ACC112 (cell line): ENCODE data around the gene SEPTIN1.
A peak's percentile ranks its signal among the peaks of the same experiment; 100 is the strongest.

Source experiments
- H2AFZ ChIP-seq: fragments of 200-600 bp; sonication (generic); one replicate; pipeline ENCODE4 v1.6.0; 2017; ENCODE audit warnings: antibody characterized with exemption, low read length; ENCODE audit not compliant: unreplicated experiment
- H3K27ac ChIP-seq: fragments of 200-600 bp; sonication (generic); 2 replicates; pipeline ENCODE4 v1.5.1; 2014; ENCODE audit warnings: low read depth, mild to moderate bottlenecking, antibody characterized with exemption, low read length, moderate library complexity
- H3K27me3 ChIP-seq: fragments of 200-600 bp; sonication (generic); 2 replicates; pipeline ENCODE4 v1.6.1; 2014; ENCODE audit warnings: mild to moderate bottlenecking, antibody characterized with exemption, low read length, moderate library complexity, mixed read lengths; ENCODE audit not compliant: insufficient read depth
- H3K36me3 ChIP-seq: fragments of 200-600 bp; sonication (generic); 2 replicates; pipeline ENCODE4 v1.6.1; 2016; ENCODE audit warnings: mild to moderate bottlenecking, antibody characterized with exemption, low read length, moderate library complexity, mixed read lengths; ENCODE audit not compliant: insufficient read depth
- H3K4me1 ChIP-seq: fragments of 200-600 bp; sonication (generic); one replicate; pipeline ENCODE4 v1.6.1; 2016; ENCODE audit warnings: low read length, mixed read lengths; ENCODE audit not compliant: insufficient read depth, unreplicated experiment, control insufficient read depth
- H3K4me3 ChIP-seq: fragments of 200-600 bp; sonication (generic); 2 replicates; pipeline ENCODE4 v1.5.1; 2014; ENCODE audit warnings: mild to moderate bottlenecking, low read depth, low read length
- H3K79me2 ChIP-seq: fragments of 200-600 bp; sonication (generic); one replicate; pipeline ENCODE4 v1.6.0; 2016; ENCODE audit warnings: low read length; ENCODE audit not compliant: control insufficient read depth, unreplicated experiment, insufficient read depth

SEPTIN1 gene

DNA sequence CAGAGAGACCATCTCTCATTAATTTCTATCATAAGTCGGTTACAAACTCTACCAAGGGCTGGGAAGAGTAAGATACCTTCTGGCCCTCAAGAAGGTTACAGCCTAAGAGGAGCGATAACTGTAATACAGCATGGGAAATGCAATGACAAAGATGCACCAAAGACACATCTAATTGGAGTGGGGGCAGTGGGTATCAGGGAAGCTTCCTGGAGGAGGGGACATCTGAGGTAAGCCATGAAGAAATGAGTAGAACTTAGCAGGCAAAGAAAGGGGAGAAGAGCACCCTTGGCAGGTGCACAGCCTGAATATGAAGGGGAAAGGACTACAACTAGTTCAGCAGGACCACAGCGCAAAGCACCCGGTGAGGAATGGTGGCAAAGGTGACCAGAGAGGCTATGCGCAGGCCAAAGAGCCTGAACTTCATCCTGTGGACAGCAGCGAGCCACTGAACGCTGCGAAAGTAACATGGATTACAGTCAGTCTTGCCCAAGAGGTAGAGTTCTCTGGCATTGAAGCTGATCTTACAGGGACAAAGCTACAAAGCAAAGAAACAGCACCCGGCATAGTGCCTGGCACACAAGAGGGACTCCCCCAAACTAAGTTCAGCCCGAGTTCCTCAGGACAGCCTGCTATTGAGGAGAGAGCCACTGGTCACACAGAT is 14.9 kb downstream of the SEPTIN1 start:
- peaks cover 3% of the 10 kb centered on the region; the same call in 1 of the 2 replicates for H3K36me3 ChIP-seq
- H2AFZ ChIP-seq, result no peak overlapping the region
- H3K27me3 ChIP-seq, result no peaks in the 10 kb centered on the region
- H3K4me1 ChIP-seq, result peaks cover 14% of the 10 kb centered on the region
- H3K27ac ChIP-seq, result peak overlapping the region; percentile 56; the same call in 1 of the 2 replicates
- H3K4me3 ChIP-seq, result peak overlapping the region; percentile 96
- H3K79me2 ChIP-seq, result peaks cover 62% of the 10 kb centered on the region

- H3K4me3 ChIP-seq, result no peak overlapping the region; the same call in 1 of the 2 replicates
- peaks cover 14% of the 10 kb centered on the region for H3K4me1 ChIP-seq
- H3K79me2 ChIP-seq, result peaks cover 66% of the 10 kb centered on the region
- no peak overlapping the region for H3K27ac ChIP-seq
- no peaks in the 10 kb centered on the region for H3K27me3 ChIP-seq
- no peak overlapping the region for H2AFZ ChIP-seq
- peaks cover 3% of the 10 kb centered on the region; the same call in 1 of the 2 replicates for H3K36me3 ChIP-seq
Observed at GRCh38 chr16:30366511-30366910, 15.8 kb downstream of the SEPTIN1 start.

DNA sequence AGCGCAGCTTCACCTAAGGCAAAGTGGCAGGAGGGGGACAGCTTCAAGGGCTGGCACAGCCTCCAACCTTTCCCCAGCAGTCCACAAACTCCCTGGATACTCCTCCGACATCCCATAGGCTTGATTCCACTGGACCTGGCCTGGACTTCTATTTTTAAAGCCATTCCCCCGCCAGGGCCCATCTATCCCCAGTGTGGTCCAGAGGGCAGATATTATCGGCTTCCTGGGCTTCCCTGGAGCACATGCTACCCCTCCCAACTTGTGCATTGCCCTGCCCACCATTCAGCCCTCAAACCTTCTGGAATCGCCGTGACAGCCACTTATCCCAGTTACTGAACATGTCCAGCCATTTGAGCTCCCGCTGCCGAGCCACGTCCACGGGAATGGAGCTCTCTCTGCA is 17.2 kb downstream of the SEPTIN1 start:
- Histone ChIP-seq H3K27ac (no peak overlapping the region), H3K4me3 (no peak overlapping the region), H3K79me2 (peaks cover 70% of the 10 kb centered on the region), H3K36me3 (peaks cover 3% of the 10 kb centered on the region; the same call in 1 of the 2 replicates), H3K27me3 (no peaks in the 10 kb centered on the region), H2AFZ (no peak overlapping the region), H3K4me1 (peaks cover 14% of the 10 kb centered on the region)

DNA sequence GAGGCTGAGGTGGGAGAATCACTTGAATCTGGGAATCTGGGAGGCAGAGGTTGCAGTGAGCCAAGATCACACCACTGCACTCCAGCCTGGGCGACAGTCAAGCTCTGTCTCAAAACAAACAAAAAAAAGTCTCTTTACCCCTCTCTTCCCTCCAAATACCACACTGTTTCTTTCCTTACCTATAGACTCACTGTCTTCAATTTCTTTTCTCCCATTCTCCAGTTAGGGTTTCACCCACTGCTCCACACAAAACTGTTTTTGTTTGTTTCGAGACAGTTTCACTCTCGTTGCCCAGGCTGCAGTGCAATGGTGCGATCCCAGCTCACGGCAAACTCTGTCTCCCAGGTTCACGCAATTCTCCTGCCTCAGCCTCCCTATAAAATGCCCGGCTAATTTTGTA is 21.2 kb downstream of the SEPTIN1 start:
- Histone ChIP-seq H2AFZ (no peak overlapping the region), H3K4me1 (peaks cover 16% of the 10 kb centered on the region), H3K27ac (no peak overlapping the region), H3K36me3 (no peaks in the 10 kb centered on the region), H3K4me3 (no peak overlapping the region), H3K27me3 (no peaks in the 10 kb centered on the region), H3K79me2 (peaks cover 38% of the 10 kb centered on the region)

DNA sequence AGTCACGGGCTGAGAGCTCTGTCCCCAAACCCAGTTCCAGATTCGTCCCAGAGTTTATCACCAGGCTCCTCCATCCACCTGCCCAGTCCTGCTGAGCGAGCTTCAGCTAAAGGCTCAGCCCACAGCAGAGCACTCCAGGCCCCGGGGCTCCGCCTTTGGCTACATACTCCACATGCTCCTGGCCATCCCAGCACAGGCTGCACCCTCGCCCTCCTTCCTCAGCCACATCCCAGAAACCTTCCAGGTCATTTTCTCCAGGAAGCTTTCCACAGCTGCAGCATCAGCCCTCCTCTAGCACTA is 22.5 kb downstream of the SEPTIN1 start:
- no peak overlapping the region for H3K4me3 ChIP-seq
- no peaks in the 10 kb centered on the region for H3K27me3 ChIP-seq
- H3K36me3 ChIP-seq, result no peaks in the 10 kb centered on the region
- H2AFZ ChIP-seq, result no peak overlapping the region
- H3K4me1 ChIP-seq, result peaks cover 22% of the 10 kb centered on the region
- peaks cover 29% of the 10 kb centered on the region for H3K79me2 ChIP-seq
- H3K27ac ChIP-seq, result no peak overlapping the region

GRCh38 chr16:30358990-30359870 is 23.1 kb downstream of the SEPTIN1 start:
- Histone ChIP-seq H3K27ac (no peak overlapping the region), H2AFZ (no peak overlapping the region), H3K36me3 (no peaks in the 10 kb centered on the region), H3K79me2 (peaks cover 29% of the 10 kb centered on the region), H3K27me3 (no peaks in the 10 kb centered on the region), H3K4me1 (peaks cover 22% of the 10 kb centered on the region), H3K4me3 (no peak overlapping the region)

GRCh38 chr16:30358577-30358936 is 23.8 kb downstream of the SEPTIN1 start:
- Histone ChIP-seq H3K27ac (no peak overlapping the region), H3K79me2 (peaks cover 33% of the 10 kb centered on the region), H3K27me3 (no peaks in the 10 kb centered on the region)

GRCh38 chr16:30357715-30358576 is 24.4 kb downstream of the SEPTIN1 start:
- Histone ChIP-seq H2AFZ (no peak overlapping the region), H3K27ac (no peak overlapping the region), H3K79me2 (peaks cover 36% of the 10 kb centered on the region)

More at GRCh38 chr16:30358577-30358936, 23.8 kb downstream of the SEPTIN1 start:
- H2AFZ ChIP-seq, result no peak overlapping the region
- H3K36me3 ChIP-seq, result no peaks in the 10 kb centered on the region
- H3K4me1 ChIP-seq, result peaks cover 25% of the 10 kb centered on the region
- H3K4me3 ChIP-seq, result no peak overlapping the region

DNA sequence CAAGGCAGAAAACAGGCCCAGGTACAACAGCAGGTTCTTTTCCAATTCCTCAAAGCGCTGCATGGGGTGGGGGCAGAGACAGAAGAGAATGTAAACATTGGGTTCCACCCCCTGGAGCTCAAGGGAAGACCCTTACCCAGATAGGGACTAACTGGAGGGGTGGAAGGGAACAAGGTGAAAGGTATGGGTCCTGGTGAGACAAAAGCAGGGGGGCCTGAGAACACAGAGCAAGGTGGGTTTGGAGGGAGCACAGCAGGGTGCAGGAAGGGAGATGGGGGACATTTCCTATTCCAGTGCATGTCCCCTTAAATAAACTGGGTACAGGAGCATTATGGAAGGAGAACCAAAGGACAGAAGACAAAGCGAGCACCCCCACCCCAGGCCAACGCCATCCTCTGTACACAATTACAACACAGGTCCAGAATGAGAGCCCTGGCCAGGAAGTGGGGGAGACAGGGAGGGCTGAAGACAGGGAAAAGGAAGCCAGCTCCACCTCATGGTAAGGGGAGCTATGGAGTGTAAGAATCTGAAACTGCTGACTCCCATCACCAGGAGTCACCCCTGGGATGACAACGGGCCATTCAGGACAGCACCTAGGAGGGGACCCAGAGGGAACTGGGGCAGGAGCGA is 25.2 kb downstream of the SEPTIN1 start:
- Histone ChIP-seq H3K36me3 (no peaks in the 10 kb centered on the region), H3K27ac (peak overlapping the region; percentile 96; the same call in 1 of the 2 replicates), H3K4me1 (peaks cover 35% of the 10 kb centered on the region), H3K79me2 (peaks cover 32% of the 10 kb centered on the region), H3K4me3 (no peak overlapping the region), H2AFZ (no peak overlapping the region), H3K27me3 (no peaks in the 10 kb centered on the region)

More at GRCh38 chr16:30357715-30358576, 24.4 kb downstream of the SEPTIN1 start:
- Histone ChIP-seq H3K4me3 (no peak overlapping the region), H3K36me3 (no peaks in the 10 kb centered on the region), H3K27me3 (no peaks in the 10 kb centered on the region), H3K4me1 (peaks cover 28% of the 10 kb centered on the region)
